ENCODE data around the gene CCDC6.

DNA sequence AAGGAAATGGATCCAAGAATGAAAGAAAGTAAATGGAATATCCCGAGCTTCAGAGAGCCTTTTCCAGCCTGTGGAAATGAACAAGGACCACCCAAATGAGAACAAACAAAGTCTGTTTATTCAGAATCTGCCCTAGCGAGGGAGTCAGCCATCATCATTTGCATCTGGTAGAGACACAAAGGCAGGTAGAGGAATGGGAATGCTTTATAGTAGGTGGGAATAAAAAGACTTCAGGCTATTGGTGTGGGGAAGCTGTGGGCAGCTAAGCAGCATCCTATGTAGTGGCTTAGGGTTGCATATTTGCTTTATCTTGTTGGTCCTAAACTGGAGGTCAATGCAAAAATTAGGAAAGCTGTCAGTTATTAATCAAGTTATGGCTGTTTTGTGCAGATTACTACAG lies 143.9 kb downstream of the CCDC6 start:
- TF ChIP-seq EZH2phosphoT487 (IDR thresholded peaks at IDR 0.05; ENCODE audit: insufficient read depth, low read depth) (no peak), EZH2 (IDR thresholded peaks at IDR 0.05; ENCODE audit: insufficient read depth, poor library complexity, severe bottlenecking) (no peak)

Data from GM23248 (cell line).